Measurements from ENCODE around the gene BBS9. TPM values are rescaled to one million over a fixed set of nuclear protein-coding genes. Genes with fewer than 3 reads are reported as not detected.

The BBS9 gene
- polyA plus RNA-seq, 2 donors, result 2.6 to 3.7 TPM

- Histone ChIP-seq H3K27me3 (ENCODE audit: control insufficient read depth in 1 of 2, insufficient read depth in 2 of 2, low read length in 2 of 2) (no peaks in the 10 kb centered on the region), H3K4me1 (ENCODE audit: control insufficient read depth in 2 of 2, insufficient read depth in 2 of 2, low read length in 1 of 2) (no peaks in the 10 kb centered on the region), H3K27ac (ENCODE audit: low read depth in 2 of 2, low read length in 1 of 2) (no peak overlapping the region), H3K4me3 (ENCODE audit: low read depth in 1 of 2, low read length in 2 of 2) (no peak overlapping the region), H3K9me3 (ENCODE audit: control insufficient read depth in 2 of 2, insufficient read depth in 1 of 2, low read depth in 1 of 2, low read length in 1 of 2) (no peaks in the 10 kb centered on the region), H3K36me3 (ENCODE audit: control insufficient read depth in 2 of 2, insufficient read depth in 2 of 2, low read length in 1 of 2) (peaks cover 9 to 22% of the 10 kb centered on the region in 2 donors)
- 68 to 88% methylated on average over 4 of the region's 4 CpGs for WGBS, 2 donors
Observed at GRCh38 chr7:33099154-33099940, 30.0 kb upstream of the BBS9 start.

- Histone ChIP-seq H3K4me3 (ENCODE audit: low read depth in 1 of 2, low read length in 2 of 2) (no peak overlapping the region), H3K4me1 (ENCODE audit: control insufficient read depth in 2 of 2, insufficient read depth in 2 of 2, low read length in 1 of 2) (no peaks in the 10 kb centered on the region), H3K9me3 (ENCODE audit: control insufficient read depth in 2 of 2, insufficient read depth in 1 of 2, low read depth in 1 of 2, low read length in 1 of 2) (no peaks in the 10 kb centered on the region), H3K27ac (ENCODE audit: low read depth in 2 of 2, low read length in 1 of 2) (no peak overlapping the region), H3K36me3 (ENCODE audit: control insufficient read depth in 2 of 2, insufficient read depth in 2 of 2, low read length in 1 of 2) (peaks cover 9 to 21% of the 10 kb centered on the region in 2 donors), H3K27me3 (ENCODE audit: control insufficient read depth in 1 of 2, insufficient read depth in 2 of 2, low read length in 2 of 2) (no peaks in the 10 kb centered on the region)
- WGBS, 2 donors, result 85 to 90% methylated on average over 3 of the region's 3 CpGs
Observed at GRCh38 chr7:33100770-33101169, 28.6 kb upstream of the BBS9 start.

- Histone ChIP-seq H3K36me3 (ENCODE audit: control insufficient read depth in 2 of 2, insufficient read depth in 2 of 2, low read length in 1 of 2) (peaks cover 9 to 19% of the 10 kb centered on the region in 2 donors), H3K4me3 (ENCODE audit: low read depth in 1 of 2, low read length in 2 of 2) (no peak overlapping the region)
- WGBS, 2 donors, result 90 to 91% methylated on average over 3 of the region's 3 CpGs
Observed at GRCh38 chr7:33101906-33102305, 27.5 kb upstream of the BBS9 start.

GRCh38 chr7:33107136-33108066, 22.0 kb upstream of the BBS9 start:
- Histone ChIP-seq H3K4me1 (ENCODE audit: control insufficient read depth in 2 of 2, insufficient read depth in 2 of 2, low read length in 1 of 2) (peaks cover 2% of the 10 kb centered on the region in 2 donors), H3K9me3 (ENCODE audit: control insufficient read depth in 2 of 2, insufficient read depth in 1 of 2, low read depth in 1 of 2, low read length in 1 of 2) (no peaks in the 10 kb centered on the region), H3K36me3 (ENCODE audit: control insufficient read depth in 2 of 2, insufficient read depth in 2 of 2, low read length in 1 of 2) (peaks cover 3 to 4% of the 10 kb centered on the region in 2 donors), H3K27ac (ENCODE audit: low read depth in 2 of 2, low read length in 1 of 2) (no peak overlapping the region), H3K27me3 (ENCODE audit: control insufficient read depth in 1 of 2, insufficient read depth in 2 of 2, low read length in 2 of 2) (no peaks in the 10 kb centered on the region), H3K4me3 (ENCODE audit: low read depth in 1 of 2, low read length in 2 of 2) (peak overlapping the region in 1 of 2 donors; percentile 87)
- WGBS, 2 donors, result 44 to 50% methylated on average over 7 of the region's 7 CpGs

More at GRCh38 chr7:33101906-33102305, 27.5 kb upstream of the BBS9 start:
- Histone ChIP-seq H3K27ac (ENCODE audit: low read depth in 2 of 2, low read length in 1 of 2) (no peak overlapping the region), H3K27me3 (ENCODE audit: control insufficient read depth in 1 of 2, insufficient read depth in 2 of 2, low read length in 2 of 2) (no peaks in the 10 kb centered on the region), H3K4me1 (ENCODE audit: control insufficient read depth in 2 of 2, insufficient read depth in 2 of 2, low read length in 1 of 2) (no peaks in the 10 kb centered on the region), H3K9me3 (ENCODE audit: control insufficient read depth in 2 of 2, insufficient read depth in 1 of 2, low read depth in 1 of 2, low read length in 1 of 2) (no peaks in the 10 kb centered on the region)

GRCh38 chr7:33108554-33109004, 20.8 kb upstream of the BBS9 start:
- Histone ChIP-seq H3K27me3 (ENCODE audit: control insufficient read depth in 1 of 2, insufficient read depth in 2 of 2, low read length in 2 of 2) (no peaks in the 10 kb centered on the region), H3K4me3 (ENCODE audit: low read depth in 1 of 2, low read length in 2 of 2) (peak overlapping the region; percentile 81 to 87), H3K27ac (ENCODE audit: low read depth in 2 of 2, low read length in 1 of 2) (peak overlapping the region; percentile 6 to 59), H3K9me3 (ENCODE audit: control insufficient read depth in 2 of 2, insufficient read depth in 1 of 2, low read depth in 1 of 2, low read length in 1 of 2) (no peaks in the 10 kb centered on the region), H3K4me1 (ENCODE audit: control insufficient read depth in 2 of 2, insufficient read depth in 2 of 2, low read length in 1 of 2) (peaks cover 2% of the 10 kb centered on the region in 2 donors), H3K36me3 (ENCODE audit: control insufficient read depth in 2 of 2, insufficient read depth in 2 of 2, low read length in 1 of 2) (no peaks in the 10 kb centered on the region)
- 1% methylated on average over 10 of the region's 10 CpGs for WGBS, 2 donors

GRCh38 chr7:33109005-33109757, 20.2 kb upstream of the BBS9 start, which contains the start of gene RP9:
Gene RP9 (minus strand): TSS chr7:33109404. CDS start chr7:33109372, 32 bp downstream.
- Histone ChIP-seq H3K36me3 (ENCODE audit: control insufficient read depth in 2 of 2, insufficient read depth in 2 of 2, low read length in 1 of 2) (no peaks in the 10 kb centered on the region), H3K9me3 (ENCODE audit: control insufficient read depth in 2 of 2, insufficient read depth in 1 of 2, low read depth in 1 of 2, low read length in 1 of 2) (no peaks in the 10 kb centered on the region), H3K27ac (ENCODE audit: low read depth in 2 of 2, low read length in 1 of 2) (peak within 1 kb of the TSS; percentile 31 to 59), H3K4me1 (ENCODE audit: control insufficient read depth in 2 of 2, insufficient read depth in 2 of 2, low read length in 1 of 2) (peaks cover 2% of the 10 kb centered on the region in 2 donors), H3K4me3 (ENCODE audit: low read depth in 1 of 2, low read length in 2 of 2) (peak within 1 kb of the TSS; percentile 81 to 87), H3K27me3 (ENCODE audit: control insufficient read depth in 1 of 2, insufficient read depth in 2 of 2, low read length in 2 of 2) (no peaks in the 10 kb centered on the region)
- WGBS, 2 donors, result 0 to 1% methylated on average over 86 to 100 of the region's 100 CpGs

GRCh38 chr7:33109758-33110238, 19.6 kb upstream of the BBS9 start:
- H3K9me3 ChIP-seq (ENCODE audit: control insufficient read depth in 2 of 2, insufficient read depth in 1 of 2, low read depth in 1 of 2, low read length in 1 of 2), result no peaks in the 10 kb centered on the region
- peak overlapping the region; percentile 81 to 87 for H3K4me3 ChIP-seq (ENCODE audit: low read depth in 1 of 2, low read length in 2 of 2)
- H3K4me1 ChIP-seq (ENCODE audit: control insufficient read depth in 2 of 2, insufficient read depth in 2 of 2, low read length in 1 of 2), result peaks cover 2% of the 10 kb centered on the region in 2 donors
- no peaks in the 10 kb centered on the region for H3K36me3 ChIP-seq (ENCODE audit: control insufficient read depth in 2 of 2, insufficient read depth in 2 of 2, low read length in 1 of 2)
- no peaks in the 10 kb centered on the region for H3K27me3 ChIP-seq (ENCODE audit: control insufficient read depth in 1 of 2, insufficient read depth in 2 of 2, low read length in 2 of 2)
- H3K27ac ChIP-seq (ENCODE audit: low read depth in 2 of 2, low read length in 1 of 2), result no peak overlapping the region
- WGBS, 2 donors, result 15 to 19% methylated on average over 11 of the region's 11 CpGs

- Histone ChIP-seq H3K4me1 (ENCODE audit: control insufficient read depth in 2 of 2, insufficient read depth in 2 of 2, low read length in 1 of 2) (peaks cover 2% of the 10 kb centered on the region in 2 donors), H3K4me3 (ENCODE audit: low read depth in 1 of 2, low read length in 2 of 2) (no peak overlapping the region), H3K27me3 (ENCODE audit: control insufficient read depth in 1 of 2, insufficient read depth in 2 of 2, low read length in 2 of 2) (no peaks in the 10 kb centered on the region), H3K27ac (ENCODE audit: low read depth in 2 of 2, low read length in 1 of 2) (no peak overlapping the region), H3K9me3 (ENCODE audit: control insufficient read depth in 2 of 2, insufficient read depth in 1 of 2, low read depth in 1 of 2, low read length in 1 of 2) (no peaks in the 10 kb centered on the region), H3K36me3 (ENCODE audit: control insufficient read depth in 2 of 2, insufficient read depth in 2 of 2, low read length in 1 of 2) (no peaks in the 10 kb centered on the region)
- 57 to 64% methylated on average over 3 of the region's 3 CpGs for WGBS, 2 donors
Observed at GRCh38 chr7:33111614-33112013, 17.8 kb upstream of the BBS9 start.

- Histone ChIP-seq H3K36me3 (ENCODE audit: control insufficient read depth in 2 of 2, insufficient read depth in 2 of 2, low read length in 1 of 2) (no peaks in the 10 kb centered on the region), H3K9me3 (ENCODE audit: control insufficient read depth in 2 of 2, insufficient read depth in 1 of 2, low read depth in 1 of 2, low read length in 1 of 2) (no peaks in the 10 kb centered on the region), H3K4me3 (ENCODE audit: low read depth in 1 of 2, low read length in 2 of 2) (no peak overlapping the region), H3K27me3 (ENCODE audit: control insufficient read depth in 1 of 2, insufficient read depth in 2 of 2, low read length in 2 of 2) (no peaks in the 10 kb centered on the region), H3K4me1 (ENCODE audit: control insufficient read depth in 2 of 2, insufficient read depth in 2 of 2, low read length in 1 of 2) (no peaks in the 10 kb centered on the region), H3K27ac (ENCODE audit: low read depth in 2 of 2, low read length in 1 of 2) (no peak overlapping the region)
Observed at GRCh38 chr7:33114976-33115375, 14.4 kb upstream of the BBS9 start.
